Right lobe of liver (tissue), 4 donors: Measurements from ENCODE around the gene KIAA0513.

Experiments
- CTCF ChIP-seq, 4 donors: fragments of 200-600 bp in 3 of 4; fragments of 450-650 bp in 1 of 4; IDR thresholded peaks; one replicate each; pipeline versions ENCODE4 v1.5.1 to v1.8.0; 2016 to 2022; ENCODE audit warnings: antibody characterized with exemption in 4 of 4, mild to moderate bottlenecking in 2 of 4
- POLR2A ChIP-seq: fragments of 450-650 bp; IDR thresholded peaks from one replicate; pipeline ENCODE4 v1.6.1; 2017; ENCODE audit warnings: antibody characterized with exemption, mild to moderate bottlenecking
- donor health status: DM: no; HTN: no; CAD: no.
- donor health status: DM: no; HTN: no; CAD: no.
- donor health status: DM: no; HTN: yes; CAD: no.

- TF ChIP-seq CTCF (IDR thresholded peaks at IDR 0.05) (no peak), POLR2A (no peak)
Measured at GRCh38 chr16:85094812-85095211, 67.2 kb downstream of the KIAA0513 start.
